Endothelial cell of umbilical vein (primary cell): ENCODE data around the gene UBTD1.

Experiments used
- EZH2 ChIP-seq: IDR thresholded peaks from 2 replicates; pipeline ENCODE4 v1.6.1; 2012; ENCODE audit warnings: borderline replicate concordance, low read depth, mild to moderate bottlenecking, moderate library complexity, low read length, inconsistent platforms; ENCODE audit not compliant: severe bottlenecking
- JUN ChIP-seq: IDR thresholded peaks from 2 replicates; pipeline ENCODE4 v1.6.1; 2011; ENCODE audit warnings: borderline replicate concordance, low read depth; ENCODE audit not compliant: insufficient read length, insufficient read depth
- MYC ChIP-seq: IDR thresholded peaks from one replicate; pipeline ENCODE4 v1.6.1; 2011; ENCODE audit warnings: mild to moderate bottlenecking, low read depth, low read length

GRCh38 chr10:97539523-97540200, 40.9 kb downstream of the UBTD1 start:
- TF ChIP-seq EZH2: no peak
- no peak for TF ChIP-seq MYC
- TF ChIP-seq JUN: no peak
